Nephron (organoid): Measurements from ENCODE around the gene PLCXD3.

ENCODE experiments used
- H3K27ac Mint-ChIP-seq, 3 experiments: 2 replicates each; pipeline ENCODE4 v1.8.0; 2020; ENCODE audit warnings: mixed read lengths in 3 of 3, mild to moderate bottlenecking in 2 of 3, moderate library complexity in 1 of 3
- H3K27me3 Mint-ChIP-seq: 2 replicates; pipeline ENCODE4 v1.8.0; 2021; ENCODE audit warnings: low read depth, mild to moderate bottlenecking, moderate library complexity, mixed read lengths
- H3K36me3 Mint-ChIP-seq: 2 replicates; pipeline ENCODE4 v1.8.0; 2020; ENCODE audit warnings: low read depth, mixed read lengths
- H3K4me1 Mint-ChIP-seq: 2 replicates; pipeline ENCODE4 v1.8.0; 2020; ENCODE audit warnings: mixed read lengths
- H3K4me3 Mint-ChIP-seq, 3 experiments: 2 replicates each; pipeline ENCODE4 v1.8.0; 2020; ENCODE audit warnings: mild to moderate bottlenecking in 3 of 3, mixed read lengths in 3 of 3, moderate library complexity in 2 of 3
- H3K9me3 Mint-ChIP-seq: 2 replicates; pipeline ENCODE4 v1.8.0; 2020; ENCODE audit warnings: mixed read lengths
- CTCF ChIP-seq, 3 experiments: fragments of 200-600 bp; sonication (generic); IDR thresholded peaks; one replicate each; pipeline ENCODE4 v1.5.0; 2021; ENCODE audit warnings: antibody characterized with exemption in 3 of 3; ENCODE audit not compliant: unreplicated experiment in 3 of 3

PLCXD3 gene

GRCh38 chr5:41264019-41264418 is 246.4 kb downstream of the PLCXD3 start:
- H3K4me1 Mint-ChIP-seq: peaks cover 24% of the 10 kb centered on the region
- H3K27ac Mint-ChIP-seq: peak overlapping the region; percentile 48 to 93 (median 88)
- H3K9me3 Mint-ChIP-seq: no peaks in the 10 kb centered on the region
- H3K36me3 Mint-ChIP-seq: no peaks in the 10 kb centered on the region
- H3K27me3 Mint-ChIP-seq: no peaks in the 10 kb centered on the region
- no peak for TF ChIP-seq CTCF (IDR thresholded peaks at IDR 0.05; ENCODE audit: unreplicated experiment in 3 of 3)
- H3K4me3 Mint-ChIP-seq: no peak overlapping the region

GRCh38 chr5:41263335-41263734 is 247.1 kb downstream of the PLCXD3 start:
- H3K4me3 Mint-ChIP-seq: no peak overlapping the region
- no peaks in the 10 kb centered on the region for H3K9me3 Mint-ChIP-seq
- no peak for TF ChIP-seq CTCF (IDR thresholded peaks at IDR 0.05; ENCODE audit: unreplicated experiment in 3 of 3)
- no peaks in the 10 kb centered on the region for H3K27me3 Mint-ChIP-seq
- no peaks in the 10 kb centered on the region for H3K36me3 Mint-ChIP-seq
- peaks cover 22% of the 10 kb centered on the region for H3K4me1 Mint-ChIP-seq
- H3K27ac Mint-ChIP-seq: peak overlapping the region in 2 of 3 experiments; percentile 88 to 93
